HepG2 (cell line): ENCODE results near the gene PIK3R3. TPM values are rescaled to one million over a fixed set of nuclear protein-coding genes. Genes with fewer than 3 reads are reported as not detected.

Experiments used
- CENPT ChIP-seq: sonication (generic); formaldehyde crosslinking; IDR thresholded peaks from 2 replicates; pipeline ENCODE4 v1.8.0; 2022; ENCODE audit warnings: low read depth, mild to moderate bottlenecking, moderate library complexity, missing genetic modification reagents
- GATA4 ChIP-seq: sonication (generic); IDR thresholded peaks from 2 replicates; pipeline ENCODE4 v1.6.1; 2016; ENCODE audit warnings: antibody characterized with exemption, low read depth, borderline replicate concordance
- GATAD2A ChIP-seq: IDR thresholded peaks from 2 replicates; pipeline ENCODE4 v1.6.1; 2016
- HDAC6 ChIP-seq: fragments of 200-600 bp; sonication (generic); IDR thresholded peaks from 2 replicates; pipeline ENCODE4 v1.7.0; 2017; ENCODE audit warnings: mild to moderate bottlenecking, antibody characterized with exemption, low read length, low read depth
- HIC2 ChIP-seq: sonication (generic); formaldehyde crosslinking; IDR thresholded peaks from 2 replicates; pipeline ENCODE4 v1.9.0; 2022; ENCODE audit warnings: low read depth, missing genetic modification reagents
- NR2F1 ChIP-seq, 2 experiments: fragments of 450-650 bp in 1 of 2; formaldehyde crosslinking in 1 of 2; IDR thresholded peaks; 2 replicates each; pipeline versions ENCODE4 v1.5.0 to v1.6.1; 2016 to 2020; ENCODE audit warnings: mild to moderate bottlenecking in 1 of 2, missing compliant biosample characterization in 1 of 2, missing genetic modification reagents in 1 of 2, moderate library complexity in 1 of 2
- TFDP2 ChIP-seq: sonication (generic); formaldehyde crosslinking; IDR thresholded peaks from 2 replicates; pipeline ENCODE4 v1.4.0; 2020; ENCODE audit warnings: missing genetic modification reagents
- TFE3 ChIP-seq: IDR thresholded peaks from 2 replicates; pipeline ENCODE4 v1.6.1; 2016
- ZBTB37 ChIP-seq: sonication (generic); formaldehyde crosslinking; IDR thresholded peaks from 2 replicates; pipeline ENCODE4 v1.4.0; 2020; ENCODE audit warnings: mild to moderate bottlenecking, missing genetic modification reagents
- ZBTB4 ChIP-seq: sonication (generic); formaldehyde crosslinking; IDR thresholded peaks from 2 replicates; pipeline ENCODE4 v1.4.0; 2020; ENCODE audit warnings: missing genetic modification reagents, mild to moderate bottlenecking, borderline replicate concordance
- ZNF292 ChIP-seq: sonication (generic); formaldehyde crosslinking; IDR thresholded peaks from 2 replicates; pipeline ENCODE4 v1.8.1; 2022; ENCODE audit warnings: mild to moderate bottlenecking, low read depth, missing genetic modification reagents, borderline replicate concordance
- ZNF30 ChIP-seq: sonication (generic); formaldehyde crosslinking; IDR thresholded peaks from 2 replicates; pipeline ENCODE4 v1.5.0; 2020; ENCODE audit warnings: mild to moderate bottlenecking, missing genetic modification reagents
- ZNF383 ChIP-seq: sonication (generic); formaldehyde crosslinking; IDR thresholded peaks from 2 replicates; pipeline ENCODE4 v1.4.0; 2020; ENCODE audit warnings: missing genetic modification reagents, mild to moderate bottlenecking, borderline replicate concordance
- ZNF724P ChIP-seq: sonication (generic); formaldehyde crosslinking; IDR thresholded peaks from 2 replicates; pipeline ENCODE4 v1.8.0; 2022; ENCODE audit warnings: missing genetic modification reagents, borderline replicate concordance
- polyA plus RNA-seq, 8 experiments: library from polyadenylated mRNA; depleted of rRNA in 3 of 8; stranded (reverse) in 7 of 8; unstranded in 1 of 8; fragments of >200 nt; fragmentation: Illumina TruSeq in 4 of 8; extraction: Trizol in 4 of 8; gene quantifications; 2 replicates each; pipeline versions ENCODE4 v1.2.1 to v1.2.3, GENCODE V29; 2011 to 2016; ENCODE audit warnings: low read depth in 4 of 8, missing spikeins in 1 of 8, mixed read lengths in 1 of 8; ENCODE audit not compliant: insufficient read depth in 1 of 8
- total RNA-seq, 5 experiments: library from RNA; depleted of rRNA; stranded (reverse); fragments of >200 nt; fragmentation: Illumina TruSeq; extraction: Trizol; gene quantifications; 2 replicates each; pipeline ENCODE4 v1.2.3, GENCODE V29; 2016; ENCODE audit warnings: low read depth in 1 of 5

The PIK3R3 gene
- total and polyA plus RNA-seq, 2 of the 13 experiments (the other 11 are each of a cell fraction or from before 2014, with no cell fraction given): 0.37 to 6.9 TPM

GRCh38 chr1:46133781-46134350 is 1.4 kb upstream of the PIK3R3 start (continued):
- TF ChIP-seq HIC2 (CRISPR knock-in tag) (no peak), ZNF292 (no peak), TFE3 (no peak), GATA4 (no peak), TFDP2 (CRISPR knock-in tag) (no peak), NR2F1 (CRISPR knock-in tag; IDR thresholded peaks at IDR 0.05) (no peak), ZBTB37 (CRISPR knock-in tag) (no peak), GATAD2A (no peak), ZNF724P (CRISPR knock-in tag) (no peak), CENPT (CRISPR knock-in tag) (no peak), ZNF383 (CRISPR knock-in tag) (no peak), HDAC6 (no peak), ZBTB4 (CRISPR knock-in tag) (no peak), ZNF30 (CRISPR knock-in tag) (no peak)
